Stimulated activated CD8-positive, alpha-beta memory T cell treated with anti-CD3 and anti-CD28 coated beads, Interleukin-4, amount 100 ng/mL, for 24 hours (primary cell): Measurements from ENCODE around the gene CBX4.

Experiments
- DNase-seq: peaks from one replicate; pipeline ENCODE4 v3.0.0-alpha.2; 2020; ENCODE audit warnings: low read depth

The CBX4 gene

GRCh38 chr17:79839356-79840268 is at the start of gene CBX4:
TSS of gene CBX4 (minus strand) at chr17:79839440. CDS start at chr17:79839251, 189 bp downstream.
- peak; percentile 86 for DNase-seq

GRCh38 chr17:79888009-79888540 is 48.8 kb upstream of the CBX4 start:
- DNase-seq: no peak

- DNase-seq: no peak
Measured at GRCh38 chr17:79887451-79887991, 48.3 kb upstream of the CBX4 start.

GRCh38 chr17:79883202-79883601 is 44.0 kb upstream of the CBX4 start:
- no peak for DNase-seq

GRCh38 chr17:79878329-79878947 is 39.2 kb upstream of the CBX4 start:
- no peak for DNase-seq

- no peak for DNase-seq
Measured at GRCh38 chr17:79877041-79877440, 37.8 kb upstream of the CBX4 start.

- no peak for DNase-seq
Measured at GRCh38 chr17:79875511-79875910, 36.3 kb upstream of the CBX4 start.

- DNase-seq: no peak
Measured at GRCh38 chr17:79874329-79874981, 35.2 kb upstream of the CBX4 start.

GRCh38 chr17:79873583-79873982 is 34.3 kb upstream of the CBX4 start:
- DNase-seq: no peak

GRCh38 chr17:79872762-79873161 is 33.5 kb upstream of the CBX4 start:
- DNase-seq: no peak

- DNase-seq: no peak
Measured at GRCh38 chr17:79871131-79871530, 31.9 kb upstream of the CBX4 start.

GRCh38 chr17:79870540-79870939 is 31.3 kb upstream of the CBX4 start:
- DNase-seq: no peak

GRCh38 chr17:79866791-79867518 is 27.7 kb upstream of the CBX4 start:
- no peak for DNase-seq

- no peak for DNase-seq
Measured at GRCh38 chr17:79865351-79866210, 26.3 kb upstream of the CBX4 start.

- DNase-seq: no peak
Measured at GRCh38 chr17:79864617-79865250, 25.5 kb upstream of the CBX4 start.

GRCh38 chr17:79864147-79864546 is 24.9 kb upstream of the CBX4 start:
- no peak for DNase-seq

GRCh38 chr17:79862771-79863440 is 23.7 kb upstream of the CBX4 start:
- no peak for DNase-seq

GRCh38 chr17:79862238-79862637 is 23.0 kb upstream of the CBX4 start:
- DNase-seq: no peak

- no peak for DNase-seq
Measured at GRCh38 chr17:79861413-79862216, 22.4 kb upstream of the CBX4 start.
